Activated naive CD4-positive, alpha-beta T cell treated with anti-CD3 and anti-CD28 coated beads, Interleukin-2, amount 10 ng/mL, durations not matched to agents 7 days and 5 days (primary cell): ENCODE results near the gene KCNA10.
A peak's percentile ranks its signal among the peaks of the same experiment; 100 is the strongest.

Experiments
- CTCF ChIA-PET: fragments of 350-600 bp; sonication (Branson Sonifier 250); formaldehyde crosslinking; loops from one replicate; lab custom pipeline; 2021; ENCODE audit warnings: antibody characterized with exemption; lab: Charles Lee
- DNase-seq: peaks from one replicate; pipeline ENCODE4 v3.0.0-alpha.2; 2020
- H3K27ac Mint-ChIP-seq: one replicate; pipeline ENCODE4 v1.8.0; 2021; ENCODE audit warnings: mild to moderate bottlenecking, moderate library complexity, mixed read lengths
- H3K27me3 Mint-ChIP-seq: one replicate; pipeline ENCODE4 v1.8.0; 2021; ENCODE audit warnings: mild to moderate bottlenecking, mixed read lengths
- H3K36me3 Mint-ChIP-seq: one replicate; pipeline ENCODE4 v1.8.0; 2021; ENCODE audit warnings: mixed read lengths
- H3K4me1 Mint-ChIP-seq: one replicate; pipeline ENCODE4 v1.8.0; 2021; ENCODE audit warnings: mixed read lengths
- H3K4me3 Mint-ChIP-seq: one replicate; pipeline ENCODE4 v1.8.0; 2021; ENCODE audit warnings: mild to moderate bottlenecking, moderate library complexity, mixed read lengths
- H3K9me3 Mint-ChIP-seq: one replicate; pipeline ENCODE4 v1.8.0; 2021; ENCODE audit warnings: mixed read lengths

The KCNA10 gene

DNA sequence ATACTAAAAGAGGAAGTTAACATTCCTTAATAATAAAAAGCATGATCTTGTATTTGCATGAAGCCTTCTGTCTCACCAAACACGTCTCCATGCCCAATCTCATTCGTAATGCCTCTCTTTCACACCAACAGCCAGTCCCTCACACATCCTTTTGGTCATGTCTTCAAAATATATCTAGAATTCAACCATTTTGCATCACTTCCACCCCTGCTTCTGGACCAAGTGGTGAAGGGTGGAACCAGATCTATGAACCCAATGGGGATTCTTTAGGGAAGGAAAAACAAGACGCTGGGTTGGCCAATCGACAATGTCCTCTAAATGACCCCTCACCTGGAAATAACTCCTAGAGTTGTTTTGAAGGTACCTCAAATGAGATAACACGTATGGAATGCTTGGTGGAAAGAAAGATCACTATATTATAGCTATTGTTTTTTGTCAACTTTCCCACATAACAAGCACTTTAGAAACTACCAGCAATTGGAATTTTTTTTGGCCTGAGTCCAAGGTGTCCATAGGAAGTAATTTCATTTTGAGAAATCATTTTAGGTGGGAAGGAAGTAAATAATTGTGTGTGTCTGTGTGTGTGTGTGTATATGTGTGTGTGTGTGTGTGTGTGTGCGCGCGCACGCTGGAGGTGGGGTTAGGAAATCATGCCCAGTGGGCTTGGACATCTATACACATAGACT is at the start of gene KCNA10:
TSS of gene KCNA10 (minus strand) at position 51 of the 686 bp plus-strand sequence. CDS start 388 bp downstream, outside the sequence.
- CTCF ChIA-PET, result interaction anchor here (1.0 to 12.0 kb wide), 3 partner anchors 23 to 310 kb away, joined by 3 to 137 read pairs (median 4); no protein-coding TSS in a partner anchor
- Mint-ChIP-seq H3K36me3 (no peaks in the 10 kb centered on the region), H3K27ac (no peak within 1 kb of the TSS), H3K4me3 (no peak within 1 kb of the TSS), H3K4me1 (no peaks in the 10 kb centered on the region), H3K27me3 (peaks cover 55% of the 10 kb centered on the region), H3K9me3 (no peaks in the 10 kb centered on the region)
- no peak for DNase-seq

- Mint-ChIP-seq H3K4me3 (no peak overlapping the region), H3K36me3 (no peaks in the 10 kb centered on the region), H3K4me1 (no peaks in the 10 kb centered on the region), H3K27ac (no peak overlapping the region), H3K27me3 (peaks cover 49% of the 10 kb centered on the region), H3K9me3 (no peaks in the 10 kb centered on the region)
- CTCF ChIA-PET, result no interaction called here
- no peak for DNase-seq
Observed at GRCh38 chr1:110566836-110567235, 47.9 kb upstream of the KCNA10 start.

GRCh38 chr1:110565565-110565964 is 46.6 kb upstream of the KCNA10 start:
- H3K4me1 Mint-ChIP-seq, result no peaks in the 10 kb centered on the region
- DNase-seq, result no peak
- peaks cover 45% of the 10 kb centered on the region for H3K27me3 Mint-ChIP-seq
- H3K36me3 Mint-ChIP-seq, result no peaks in the 10 kb centered on the region
- H3K27ac Mint-ChIP-seq, result no peak overlapping the region
- no peaks in the 10 kb centered on the region for H3K9me3 Mint-ChIP-seq
- no peak overlapping the region for H3K4me3 Mint-ChIP-seq
- CTCF ChIA-PET, result no interaction called here

- Mint-ChIP-seq H3K36me3 (no peaks in the 10 kb centered on the region), H3K27me3 (peaks cover 55% of the 10 kb centered on the region), H3K27ac (no peak overlapping the region), H3K9me3 (no peaks in the 10 kb centered on the region), H3K4me3 (no peak overlapping the region), H3K4me1 (no peaks in the 10 kb centered on the region)
- CTCF ChIA-PET, result no interaction called here
- no peak for DNase-seq
Observed at GRCh38 chr1:110563089-110563488, 44.1 kb upstream of the KCNA10 start.

- Mint-ChIP-seq H3K27me3 (peaks cover 61% of the 10 kb centered on the region), H3K36me3 (no peaks in the 10 kb centered on the region), H3K9me3 (no peaks in the 10 kb centered on the region), H3K27ac (no peak overlapping the region), H3K4me1 (no peaks in the 10 kb centered on the region), H3K4me3 (no peak overlapping the region)
- CTCF ChIA-PET, result interaction anchor here (1.3 kb wide), 2 partner anchors 204 to 226 kb away, joined by 3 read pairs; no protein-coding TSS in a partner anchor
- DNase-seq, result no peak
Observed at GRCh38 chr1:110561596-110561995, 42.6 kb upstream of the KCNA10 start.

DNA sequence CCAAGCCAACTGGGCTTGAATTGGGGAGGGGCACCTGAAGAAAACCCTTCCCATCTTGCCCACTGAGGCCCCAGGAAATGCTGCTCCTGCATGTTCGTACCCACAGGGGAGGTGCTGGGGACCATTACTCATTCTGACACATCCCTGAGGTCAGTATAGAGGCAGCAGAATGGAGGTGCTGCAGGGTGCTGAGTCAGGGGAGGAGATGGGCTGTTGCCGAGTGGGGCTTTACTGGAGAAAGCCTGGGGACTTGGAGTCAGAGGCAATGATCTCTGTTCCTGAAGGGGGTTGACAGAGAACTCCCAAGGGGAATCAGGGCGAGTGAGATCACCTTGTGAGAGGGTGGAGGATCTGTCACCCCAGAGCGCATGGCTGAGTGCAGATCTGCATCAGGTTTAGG is 40.2 kb upstream of the KCNA10 start:
- H3K4me1 Mint-ChIP-seq, result peaks cover 5% of the 10 kb centered on the region
- H3K4me3 Mint-ChIP-seq, result no peak overlapping the region
- no peak for DNase-seq
- CTCF ChIA-PET, result interaction anchor here (5.2 kb wide), 1 partner anchor 224 kb away, joined by 64 read pairs; no protein-coding TSS in a partner anchor
- no peak overlapping the region for H3K27ac Mint-ChIP-seq
- peaks cover 69% of the 10 kb centered on the region for H3K27me3 Mint-ChIP-seq
- H3K9me3 Mint-ChIP-seq, result no peaks in the 10 kb centered on the region
- no peaks in the 10 kb centered on the region for H3K36me3 Mint-ChIP-seq

DNA sequence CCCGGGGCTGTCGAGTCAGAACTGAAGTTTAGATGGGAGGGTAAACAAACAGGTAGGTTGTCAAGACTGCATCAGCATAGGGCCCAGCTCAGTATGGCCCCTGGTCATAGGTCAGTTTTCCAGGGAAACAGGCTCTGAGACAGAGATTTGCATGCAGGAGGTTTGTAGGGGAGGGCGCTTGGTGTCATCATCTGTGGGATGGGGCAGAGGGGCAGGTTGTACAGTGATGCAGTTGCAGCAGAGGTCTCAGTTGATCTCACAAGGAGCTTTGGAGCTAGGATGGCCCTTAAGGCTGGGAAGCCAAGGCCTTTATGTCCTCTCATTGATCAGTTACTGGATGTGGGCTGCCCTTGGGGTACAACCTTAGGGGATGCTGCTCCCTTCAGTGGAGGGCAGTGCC is 38.5 kb upstream of the KCNA10 start:
- peaks cover 80% of the 10 kb centered on the region for H3K27me3 Mint-ChIP-seq
- H3K27ac Mint-ChIP-seq, result no peak overlapping the region
- no peaks in the 10 kb centered on the region for H3K36me3 Mint-ChIP-seq
- DNase-seq, result no peak
- CTCF ChIA-PET, result interaction anchor here (0.6 to 5.4 kb wide), 6 partner anchors 24 to 507 kb away, joined by 3 to 64 read pairs (median 8); no protein-coding TSS in a partner anchor
- peaks cover 5% of the 10 kb centered on the region for H3K4me1 Mint-ChIP-seq
- no peaks in the 10 kb centered on the region for H3K9me3 Mint-ChIP-seq
- H3K4me3 Mint-ChIP-seq, result no peak overlapping the region

DNA sequence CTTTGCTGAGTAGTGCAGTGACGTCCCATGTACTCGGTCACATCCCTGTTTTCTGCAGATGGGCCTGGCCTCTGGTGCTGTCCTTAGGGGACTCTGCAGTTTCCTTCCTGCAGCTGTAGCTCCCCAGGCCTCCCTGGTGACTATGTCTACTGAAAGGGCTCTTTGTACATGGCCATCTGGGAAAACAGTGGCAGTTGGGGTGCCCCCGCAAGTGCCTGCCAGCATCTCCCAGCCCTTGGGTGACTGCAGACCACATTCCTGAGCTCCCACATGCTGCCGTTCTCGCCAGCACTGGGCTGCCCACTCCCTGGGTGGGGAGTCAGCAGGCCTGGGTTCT is 37.5 kb upstream of the KCNA10 start:
- DNase-seq, result no peak
- peaks cover 89% of the 10 kb centered on the region for H3K27me3 Mint-ChIP-seq
- H3K36me3 Mint-ChIP-seq, result no peaks in the 10 kb centered on the region
- H3K4me3 Mint-ChIP-seq, result no peak overlapping the region
- no peaks in the 10 kb centered on the region for H3K9me3 Mint-ChIP-seq
- no peak overlapping the region for H3K27ac Mint-ChIP-seq
- peaks cover 5% of the 10 kb centered on the region for H3K4me1 Mint-ChIP-seq
- CTCF ChIA-PET, result interaction anchor here (0.7 to 5.4 kb wide), 13 partner anchors 8 to 312 kb away, joined by 3 to 64 read pairs (median 5); no protein-coding TSS in a partner anchor

DNA sequence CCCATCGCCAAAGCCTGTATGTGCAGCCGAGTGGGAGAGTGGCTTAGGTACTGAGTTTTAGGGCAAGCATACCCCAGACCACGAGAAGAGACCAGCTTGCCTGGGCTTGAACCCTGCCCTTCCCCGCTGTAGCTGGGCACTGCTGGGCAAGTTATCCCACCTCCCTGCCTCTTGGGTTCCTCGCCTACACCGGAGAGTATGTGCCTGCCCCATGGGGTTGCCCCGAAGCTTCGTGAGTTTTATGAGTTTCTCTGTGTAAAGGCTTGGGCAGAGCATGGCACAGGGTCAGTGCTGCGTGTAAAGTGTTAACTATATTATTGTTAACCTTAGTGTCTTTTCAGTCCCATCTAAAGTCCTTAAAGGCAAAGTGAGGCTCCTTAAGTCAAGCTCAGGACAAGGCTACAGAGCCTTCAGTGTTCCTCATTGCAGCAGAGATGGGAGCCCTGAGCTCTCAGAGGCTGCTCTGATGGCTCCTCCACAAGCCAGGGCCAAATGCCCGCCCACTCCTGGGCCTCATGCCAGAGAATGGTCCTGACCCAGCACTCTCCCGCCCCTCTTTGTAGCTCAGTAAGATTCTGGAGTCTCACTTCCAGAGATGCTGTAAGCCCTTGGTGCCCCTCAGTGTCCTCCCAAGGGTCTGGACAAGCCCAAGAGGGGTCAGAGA is 37.0 kb upstream of the KCNA10 start:
- no peak for DNase-seq
- no peaks in the 10 kb centered on the region for H3K36me3 Mint-ChIP-seq
- no peak overlapping the region for H3K4me3 Mint-ChIP-seq
- no peaks in the 10 kb centered on the region for H3K9me3 Mint-ChIP-seq
- peaks cover 5% of the 10 kb centered on the region for H3K4me1 Mint-ChIP-seq
- no peak overlapping the region for H3K27ac Mint-ChIP-seq
- CTCF ChIA-PET, result interaction anchor here (0.6 to 5.4 kb wide), 20 partner anchors 8 to 313 kb away, joined by 3 to 64 read pairs (median 4); no protein-coding TSS in a partner anchor
- peaks cover 91% of the 10 kb centered on the region for H3K27me3 Mint-ChIP-seq

DNA sequence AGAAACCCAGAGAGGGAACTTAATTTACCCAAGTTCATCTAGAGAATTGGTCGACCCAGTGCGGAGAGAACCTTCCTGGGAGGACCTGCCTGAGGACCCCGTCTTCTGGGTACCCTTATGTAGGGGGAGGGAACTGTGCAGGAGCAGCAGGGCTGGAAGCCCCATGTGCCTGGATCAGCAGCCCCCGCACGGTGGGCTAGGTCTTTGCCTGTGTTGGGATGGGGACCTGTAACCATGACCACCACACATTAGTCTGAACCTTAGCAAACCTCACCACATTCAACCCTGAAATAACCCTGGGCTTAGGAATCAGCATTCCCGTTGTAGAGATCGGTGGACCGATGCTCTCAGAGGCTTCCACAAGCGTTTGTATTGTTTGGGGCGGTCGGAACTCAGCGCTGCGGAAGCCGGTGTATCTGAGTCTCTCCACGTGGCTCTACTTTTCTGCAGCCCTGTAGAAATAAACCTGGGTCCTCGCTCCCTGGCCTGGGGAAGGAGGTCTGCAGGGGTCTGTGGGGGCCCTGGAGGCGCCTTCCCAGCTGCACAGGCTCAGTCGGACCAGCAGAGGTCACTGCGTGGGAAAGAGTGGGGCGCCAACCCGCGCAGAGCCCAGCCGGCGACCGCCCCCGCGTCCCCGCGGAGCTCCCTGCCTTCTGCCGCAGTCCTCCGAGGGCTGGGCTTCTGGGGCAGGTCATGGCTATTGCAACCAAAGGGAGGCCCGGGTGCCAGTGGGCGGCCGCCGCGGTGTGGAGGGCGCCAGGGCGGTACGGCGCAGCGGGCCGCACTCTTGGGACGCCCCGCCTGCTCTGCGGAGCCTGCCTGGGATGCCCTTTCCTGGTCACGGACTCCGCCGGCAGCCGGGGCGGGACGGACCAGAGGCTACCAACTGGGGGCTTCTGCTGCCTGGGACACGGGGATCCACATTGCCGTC is 36.2 kb upstream of the KCNA10 start:
- peak overlapping the region; percentile 17 for H3K4me3 Mint-ChIP-seq
- DNase-seq, result peak; percentile 69
- peaks cover 93% of the 10 kb centered on the region for H3K27me3 Mint-ChIP-seq
- H3K9me3 Mint-ChIP-seq, result no peaks in the 10 kb centered on the region
- peaks cover 5% of the 10 kb centered on the region for H3K4me1 Mint-ChIP-seq
- no peaks in the 10 kb centered on the region for H3K36me3 Mint-ChIP-seq
- no peak overlapping the region for H3K27ac Mint-ChIP-seq
- CTCF ChIA-PET, result interaction anchor here (0.6 to 5.4 kb wide), 18 partner anchors 9 to 228 kb away, joined by 3 to 64 read pairs (median 4); no protein-coding TSS in a partner anchor

- Mint-ChIP-seq H3K4me3 (no peak overlapping the region), H3K36me3 (no peaks in the 10 kb centered on the region), H3K27me3 (peaks cover 68% of the 10 kb centered on the region), H3K9me3 (no peaks in the 10 kb centered on the region), H3K27ac (no peak overlapping the region), H3K4me1 (peaks cover 5% of the 10 kb centered on the region)
- CTCF ChIA-PET, result no interaction called here
- DNase-seq, result no peak
Observed at GRCh38 chr1:110551278-110551809, 32.4 kb upstream of the KCNA10 start.

- H3K36me3 Mint-ChIP-seq, result no peaks in the 10 kb centered on the region
- peaks cover 2% of the 10 kb centered on the region for H3K4me1 Mint-ChIP-seq
- no peak overlapping the region for H3K4me3 Mint-ChIP-seq
- H3K9me3 Mint-ChIP-seq, result no peaks in the 10 kb centered on the region
- no peak overlapping the region for H3K27ac Mint-ChIP-seq
- CTCF ChIA-PET, result interaction anchor here (1.7 kb wide), 1 partner anchor 216 kb away, joined by 6 read pairs; no protein-coding TSS in a partner anchor
- H3K27me3 Mint-ChIP-seq, result peaks cover 63% of the 10 kb centered on the region
- DNase-seq, result no peak
Observed at GRCh38 chr1:110549831-110550230, 30.9 kb upstream of the KCNA10 start.

- no peak for DNase-seq
- H3K27ac Mint-ChIP-seq, result no peak overlapping the region
- no peaks in the 10 kb centered on the region for H3K36me3 Mint-ChIP-seq
- H3K4me3 Mint-ChIP-seq, result no peak overlapping the region
- peaks cover 50% of the 10 kb centered on the region for H3K27me3 Mint-ChIP-seq
- no peaks in the 10 kb centered on the region for H3K4me1 Mint-ChIP-seq
- CTCF ChIA-PET, result interaction anchor here (1.2 kb wide), 1 partner anchor 15 kb away, joined by 4 read pairs; no protein-coding TSS in a partner anchor
- no peaks in the 10 kb centered on the region for H3K9me3 Mint-ChIP-seq
Observed at GRCh38 chr1:110548381-110548780, 29.4 kb upstream of the KCNA10 start.
